IMR-90 (cell line): ENCODE results near the gene NKIRAS1. TPM values are rescaled to one million over a fixed set of nuclear protein-coding genes. Genes with fewer than 3 reads are reported as not detected.

Experiments
- ATAC-seq: fragments of 200-7000 bp; cut with Tn5 transposase; 2 replicates; pipeline ENCODE4 v1.9.1; 2020; ENCODE audit warnings: low read depth, mild to moderate bottlenecking, moderate library complexity
- BruUV-seq: library from RNA; stranded (reverse); fragments of 400-500 nt; replicated peaks from 2 replicates; lab custom pipeline; 2021; lab: Mats Ljungman, UMichigan
- CTCF ChIA-PET: fragments of 300-600 bp; formaldehyde crosslinking; extraction: SDS; loops from one replicate; lab custom pipeline; 2021; ENCODE audit warnings: antibody characterized with exemption; lab: Yijun Ruan, JAX
- POLR2A ChIA-PET: fragments of 300-600 bp; sonication (Branson Sonifier 250); formaldehyde crosslinking; loops from one replicate; lab custom pipeline; 2022; ENCODE audit warnings: antibody characterized with exemption; ENCODE audit not compliant: unreplicated experiment; lab: Charles Lee
- DNase-seq: peaks from one replicate; pipeline ENCODE4 v3.0.0; 2013
- H2AFZ ChIP-seq: replicated peaks from 2 replicates; pipeline ENCODE3; 2013; ENCODE audit warnings: low read length, mild to moderate bottlenecking; ENCODE audit not compliant: poor library complexity
- H2AK5ac ChIP-seq: 2 replicates; pipeline ENCODE4 v1.6.1; 2013; ENCODE audit warnings: low read depth, low read length, inconsistent platforms
- H2AK9ac ChIP-seq: replicated peaks from 2 replicates; pipeline ENCODE3; 2013; ENCODE audit warnings: mild to moderate bottlenecking, low read depth, low read length, moderate library complexity; ENCODE audit not compliant: poor library complexity
- H2BK120ac ChIP-seq: 2 replicates; pipeline ENCODE4 v1.6.1; 2013; ENCODE audit warnings: low read depth, low read length, inconsistent platforms
- H2BK15ac ChIP-seq: 3 replicates; pipeline ENCODE4 v1.6.1; 2013; ENCODE audit warnings: low read depth, low read length, inconsistent platforms
- H2BK20ac ChIP-seq: 2 replicates; pipeline ENCODE4 v1.6.1; 2013; ENCODE audit warnings: low read depth, mild to moderate bottlenecking, inconsistent platforms, low read length, moderate library complexity
- H2BK5ac ChIP-seq: 2 replicates; pipeline ENCODE4 v1.6.1; 2013; ENCODE audit warnings: mild to moderate bottlenecking, low read depth, low read length, inconsistent platforms; ENCODE audit not compliant: poor library complexity, severe bottlenecking
- H3K14ac ChIP-seq: replicated peaks from 2 replicates; pipeline ENCODE4 v1.6.1; 2013; ENCODE audit warnings: low read depth, low read length, inconsistent platforms
- H3K18ac ChIP-seq: 2 replicates; pipeline ENCODE4 v1.6.1; 2013; ENCODE audit warnings: low read depth, low read length, control low read depth
- H3K23ac ChIP-seq: 2 replicates; pipeline ENCODE4 v1.6.1; 2013; ENCODE audit warnings: low read depth, low read length, inconsistent platforms
- H3K27ac ChIP-seq: 2 replicates; pipeline ENCODE4 v1.5.1; 2013; ENCODE audit warnings: mild to moderate bottlenecking, control low read depth, low read length; ENCODE audit not compliant: insufficient read depth
- H3K27me3 ChIP-seq: 2 replicates; pipeline ENCODE4 v1.6.1; 2013; ENCODE audit warnings: low read length; ENCODE audit not compliant: control insufficient read depth, insufficient read depth
- H3K36me3 ChIP-seq: 2 replicates; pipeline ENCODE4 v1.6.1; 2013; ENCODE audit warnings: low read length, mixed read lengths; ENCODE audit not compliant: control insufficient read depth, insufficient read depth
- H3K4ac ChIP-seq: 2 replicates; pipeline ENCODE4 v1.6.1; 2013; ENCODE audit warnings: low read depth, low read length, inconsistent platforms
- H3K4me1 ChIP-seq: 2 replicates; pipeline ENCODE4 v1.6.1; 2013; ENCODE audit warnings: low read length, mixed read lengths; ENCODE audit not compliant: control insufficient read depth, insufficient read depth
- H3K4me2 ChIP-seq: 2 replicates; pipeline ENCODE4 v1.6.1; 2013; ENCODE audit warnings: low read depth, mild to moderate bottlenecking, control low read depth, low read length, moderate library complexity
- H3K4me3 ChIP-seq: 2 replicates; pipeline ENCODE4 v1.5.1; 2013; ENCODE audit warnings: low read depth, mild to moderate bottlenecking, control low read depth, low read length, moderate library complexity; ENCODE audit not compliant: insufficient read depth
- H3K56ac ChIP-seq: 2 replicates; pipeline ENCODE4 v1.6.1; 2013; ENCODE audit warnings: low read length, inconsistent platforms; ENCODE audit not compliant: insufficient read depth; ENCODE audit errors: extremely low read depth
- H3K79me1 ChIP-seq, 2 experiments: 2 replicates each; pipeline ENCODE4 v1.6.1; 2013; ENCODE audit warnings: low read length in 2 of 2, inconsistent platforms in 1 of 2, low read depth in 1 of 2
- H3K9ac ChIP-seq: 2 replicates; pipeline ENCODE4 v1.6.1; 2013; ENCODE audit warnings: low read depth, low read length, control low read depth
- H3K9me1 ChIP-seq: 2 replicates; pipeline ENCODE4 v1.6.1; 2013; ENCODE audit warnings: low read length, inconsistent platforms; ENCODE audit not compliant: insufficient read depth
- H3K9me3 ChIP-seq: 2 replicates; pipeline ENCODE4 v1.6.1; 2013; ENCODE audit warnings: low read length; ENCODE audit not compliant: control insufficient read depth, insufficient read depth
- H4K20me1 ChIP-seq: 2 replicates; pipeline ENCODE4 v1.6.1; 2013; ENCODE audit warnings: low read length, inconsistent platforms; ENCODE audit not compliant: insufficient read depth
- H4K5ac ChIP-seq: 2 replicates; pipeline ENCODE4 v1.6.1; 2013; ENCODE audit warnings: mild to moderate bottlenecking, low read depth, low read length, control low read depth
- H4K8ac ChIP-seq, 2 experiments: 2 replicates each; pipeline ENCODE4 v1.6.1; 2013; ENCODE audit warnings: low read depth in 2 of 2, low read length in 2 of 2, control low read depth in 1 of 2, inconsistent platforms in 1 of 2
- H4K91ac ChIP-seq: 2 replicates; pipeline ENCODE4 v1.6.1; 2013; ENCODE audit warnings: low read depth, low read length, inconsistent platforms; ENCODE audit not compliant: insufficient read depth
- BHLHE40 ChIP-seq: fragments of 150-350 bp; IDR thresholded peaks from 2 replicates; pipeline ENCODE4 v1.6.1; 2016; ENCODE audit warnings: mild to moderate bottlenecking, low read depth, low read length
- CEBPB ChIP-seq: IDR thresholded peaks from 2 replicates; pipeline ENCODE4 v1.6.1; 2012; ENCODE audit warnings: low read depth, low read length, improper control_type of control experiment
- CHD1 ChIP-seq: IDR thresholded peaks from 2 replicates; pipeline ENCODE4 v1.6.1; 2012; ENCODE audit warnings: low read depth, low read length, improper control_type of control experiment
- CTCF ChIP-seq: conservative IDR thresholded peaks from 2 replicates; pipeline ENCODE4 v1.5.1; 2012; ENCODE audit warnings: mild to moderate bottlenecking, low read depth, low read length, improper control_type of control experiment
- FOS ChIP-seq: fragments of 150-350 bp; IDR thresholded peaks from 2 replicates; pipeline ENCODE4 v1.6.1; 2016; ENCODE audit warnings: low read depth, low read length
- MAFK ChIP-seq: IDR thresholded peaks from 2 replicates; pipeline ENCODE4 v1.6.1; 2012; ENCODE audit warnings: low read depth, low read length, improper control_type of control experiment
- MAZ ChIP-seq: IDR thresholded peaks from 2 replicates; pipeline ENCODE4 v1.6.1; 2012; ENCODE audit warnings: low read depth, mild to moderate bottlenecking, low read length, improper control_type of control experiment, moderate library complexity, borderline replicate concordance
- MXI1 ChIP-seq: IDR thresholded peaks from 2 replicates; pipeline ENCODE4 v1.6.1; 2012; ENCODE audit warnings: low read depth, mild to moderate bottlenecking, low read length, moderate library complexity, borderline replicate concordance
- NFE2L2 ChIP-seq: fragments of 150-350 bp; IDR thresholded peaks from 2 replicates; pipeline ENCODE4 v1.6.1; 2016; ENCODE audit warnings: low read depth, mild to moderate bottlenecking, low read length
- POLR2A ChIP-seq: IDR thresholded peaks from 2 replicates; pipeline ENCODE4 v1.6.1; 2012; ENCODE audit warnings: mild to moderate bottlenecking, low read depth, low read length
- RAD21 ChIP-seq: IDR thresholded peaks from 2 replicates; pipeline ENCODE4 v1.6.1; 2012; ENCODE audit warnings: low read length, improper control_type of control experiment
- RCOR1 ChIP-seq: IDR thresholded peaks from 2 replicates; pipeline ENCODE4 v1.6.1; 2012; ENCODE audit warnings: mild to moderate bottlenecking, low read length, improper control_type of control experiment; ENCODE audit not compliant: insufficient replicate concordance
- RFX5 ChIP-seq: IDR thresholded peaks from 2 replicates; pipeline ENCODE4 v1.8.0; 2012; ENCODE audit warnings: low read depth, mild to moderate bottlenecking, low read length, moderate library complexity
- SMC3 ChIP-seq: fragments of 150-350 bp; IDR thresholded peaks from 2 replicates; pipeline ENCODE4 v1.6.1; 2016; ENCODE audit warnings: low read depth, mild to moderate bottlenecking, antibody characterized with exemption, low read length, moderate library complexity
- USF2 ChIP-seq: fragments of 150-350 bp; IDR thresholded peaks from 2 replicates; pipeline ENCODE4 v1.6.1; 2017; ENCODE audit warnings: mild to moderate bottlenecking, antibody characterized with exemption, low read length, low read depth
- WGBS, 2 experiments: methylation state at CpG; one replicate each; pipeline versions ENCODE4 v1.1.5 to v1.1.7; 2013; ENCODE audit warnings: missing lambda C conversion rate in 2 of 2; ENCODE audit not compliant: insufficient read length in 1 of 2; ENCODE audit errors: extremely low coverage in 2 of 2; 5-methylcytosine and 5-hydroxymethylcytosine counted together
- dilution Hi-C: fragments of 300-500 bp; cut with HindIII; formaldehyde crosslinking; loops from one replicate; pipeline ENCODE4 v1.14.3; 2018; ENCODE audit warnings: low sequenced_read_pairs; ENCODE audit not compliant: unreplicated experiment
- in situ Hi-C: fragments of 300-500 bp; cut with MboI; formaldehyde crosslinking; loops from 3 replicates; pipeline ENCODE4 v1.14.3; 2019; ENCODE audit warnings: low sequenced_read_pairs, inconsistent platforms, mixed read lengths
- intact Hi-C: fragments of 100-400 bp; cut with micrococcal nuclease; formaldehyde crosslinking; loops from 2 replicates; pipeline ENCODE4 v1.10.0; 2022
- polyA plus RNA-seq, 3 experiments: library from polyadenylated mRNA; depleted of rRNA; stranded (reverse); fragments of >200 nt; gene quantifications; 2 replicates each; pipeline ENCODE4 v1.2.3, GENCODE V29; 2012; ENCODE audit warnings: low replicate concordance in 1 of 3
- total RNA-seq: library from RNA; depleted of rRNA; stranded (reverse); fragments of >200 nt; gene quantifications from 2 replicates; pipeline ENCODE4 v1.2.3, GENCODE V29; 2012
- TF ChIP-seq, protein P1 (sequence below): fragments of 150-350 bp; IDR thresholded peaks from 2 replicates; pipeline ENCODE4 v1.6.1; 2016; ENCODE audit warnings: low read depth, mild to moderate bottlenecking, low read length, moderate library complexity, borderline replicate concordance

The NKIRAS1 gene
- total and polyA plus RNA-seq, 2 of the 4 experiments (the other 2 are of a cell fraction): 6.1 to 6.8 TPM

GRCh38 chr3:23920151-23920655 lies 3.4 kb upstream of the NKIRAS1 start:
- no CpG with 5 or more reads among the region's 5 CpGs for WGBS, 2 experiments
- H2BK20ac ChIP-seq: no peak overlapping the region
- H3K9ac ChIP-seq: no peak overlapping the region
- no TSS peak for BruUV-seq
- H2AK9ac ChIP-seq: no peak overlapping the region
- H2BK120ac ChIP-seq: no peak overlapping the region
- POLR2A ChIA-PET: no interaction called here
- H3K14ac ChIP-seq: no peak overlapping the region
- intact Hi-C loops: no loop called here
- H2BK15ac ChIP-seq: no peak overlapping the region
- no peak overlapping the region for H3K4me2 ChIP-seq
- H3K27ac ChIP-seq: no peak overlapping the region
- ATAC-seq (no peak), DNase-seq (no peak)
- no peak overlapping the region for H4K91ac ChIP-seq
- CTCF ChIA-PET: no interaction called here
- H2BK5ac ChIP-seq: no peak overlapping the region
- no peak overlapping the region for H3K18ac ChIP-seq
- H3K9me1 ChIP-seq: no peaks in the 10 kb centered on the region; the same call in 1 of the 2 replicates
- peaks cover 11 to 49% of the 10 kb centered on the region in 2 experiments for H3K79me1 ChIP-seq
- H3K9me3 ChIP-seq: no peaks in the 10 kb centered on the region
- H3K4ac ChIP-seq: no peak overlapping the region
- H2AK5ac ChIP-seq: no peak overlapping the region
- no peak for TF ChIP-seq NFE2L2
- no peak for TF ChIP-seq CEBPB
- TF ChIP-seq, protein P1, sequence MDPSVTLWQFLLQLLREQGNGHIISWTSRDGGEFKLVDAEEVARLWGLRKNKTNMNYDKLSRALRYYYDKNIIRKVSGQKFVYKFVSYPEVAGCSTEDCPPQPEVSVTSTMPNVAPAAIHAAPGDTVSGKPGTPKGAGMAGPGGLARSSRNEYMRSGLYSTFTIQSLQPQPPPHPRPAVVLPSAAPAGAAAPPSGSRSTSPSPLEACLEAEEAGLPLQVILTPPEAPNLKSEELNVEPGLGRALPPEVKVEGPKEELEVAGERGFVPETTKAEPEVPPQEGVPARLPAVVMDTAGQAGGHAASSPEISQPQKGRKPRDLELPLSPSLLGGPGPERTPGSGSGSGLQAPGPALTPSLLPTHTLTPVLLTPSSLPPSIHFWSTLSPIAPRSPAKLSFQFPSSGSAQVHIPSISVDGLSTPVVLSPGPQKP: no peak
- TF ChIP-seq RAD21: no peak
- TF ChIP-seq MAFK: no peak
- no peak for TF ChIP-seq MAZ
- no peak for TF ChIP-seq USF2
- no peak for TF ChIP-seq MXI1
- TF ChIP-seq CHD1: no peak
- TF ChIP-seq BHLHE40: no peak
- no peak for TF ChIP-seq RFX5
- TF ChIP-seq SMC3: no peak
- TF ChIP-seq RCOR1: no peak
- no peak for TF ChIP-seq CTCF
- TF ChIP-seq FOS: no peak
- TF ChIP-seq POLR2A: no peak
- no peak overlapping the region for H3K56ac ChIP-seq
- no peaks in the 10 kb centered on the region for H3K27me3 ChIP-seq
- no peak overlapping the region for H3K4me3 ChIP-seq
- dilution Hi-C loops: no loop called here
- H3K23ac ChIP-seq: no peak overlapping the region
- in situ Hi-C loops: no loop called here
- peaks cover 14% of the 10 kb centered on the region for H3K36me3 ChIP-seq
- no peak overlapping the region for H4K5ac ChIP-seq
- H3K4me1 ChIP-seq: peaks cover 2% of the 10 kb centered on the region; the same call in 1 of the 2 replicates
- H4K8ac ChIP-seq: no peak overlapping the region
- H4K20me1 ChIP-seq: peaks cover 40% of the 10 kb centered on the region
- no peak overlapping the region for H2AFZ ChIP-seq
